ENCODE data around the gene IRF9. TPM values are rescaled to one million over a fixed set of nuclear protein-coding genes. Genes with fewer than 3 reads are reported as not detected.

IRF9 gene
- total RNA-seq, 1 experiment from 2014 or later, result 25.1 TPM

DNA sequence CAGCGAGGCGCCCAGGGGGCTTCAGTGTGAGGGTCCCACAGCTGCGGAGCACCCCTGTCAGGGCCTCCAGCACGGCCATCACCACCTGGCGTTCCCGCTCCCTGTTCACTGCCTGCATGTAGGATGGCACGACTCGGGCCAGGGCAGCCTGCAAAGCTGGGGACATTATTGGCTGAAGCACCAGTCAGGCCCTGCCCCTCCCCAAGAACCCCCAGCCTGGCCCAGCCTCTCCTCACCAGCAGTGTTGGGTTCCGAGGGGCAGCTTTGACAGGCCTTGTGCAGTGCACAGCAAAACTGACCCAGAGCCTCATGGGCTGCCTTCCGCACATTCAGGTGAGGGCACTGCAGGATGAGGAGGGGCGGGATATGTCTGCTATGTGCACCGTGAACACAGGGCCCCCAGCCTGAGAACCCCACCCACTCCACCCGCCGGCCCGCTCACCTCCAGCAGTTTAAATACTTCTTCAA, 22.0 kb downstream of the IRF9 start:
- no peak for DNase-seq (ENCODE audit: low spot score)
- intact Hi-C loops (cut with micrococcal nuclease; ENCODE audit: unreplicated experiment), result no loop called here
- Histone ChIP-seq H3K27me3 (replicated peaks; ENCODE audit: insufficient read depth, low read depth, low read length, poor library complexity) (no peaks in the 10 kb centered on the region), H3K36me3 (ENCODE audit: insufficient read depth, low read length, poor library complexity, severe bottlenecking) (peaks cover 71% of the 10 kb centered on the region), H3K27ac (ENCODE audit: low read depth, low read length, poor library complexity, severe bottlenecking) (no peak overlapping the region), H3K4me3 (ENCODE audit: low read depth, low read length, poor library complexity, severe bottlenecking) (no peak overlapping the region), H3K9me3 (ENCODE audit: low read depth, low read length, poor library complexity, severe bottlenecking) (no peaks in the 10 kb centered on the region), H3K4me1 (ENCODE audit: insufficient read depth, low read length, poor library complexity, severe bottlenecking) (peaks cover 5% of the 10 kb centered on the region)
- POLR2A ChIA-PET (ENCODE audit: low non-redundant PET), result no interaction called here
- CTCF ChIA-PET, result no interaction called here
- BruUV-seq (replicated peaks), result no TSS peak
- TF ChIP-seq EZH2 (IDR thresholded peaks at IDR 0.05; ENCODE audit: borderline replicate concordance, low read depth, low read length, poor library complexity, severe bottlenecking), result no peak
- TF ChIP-seq, protein P1, sequence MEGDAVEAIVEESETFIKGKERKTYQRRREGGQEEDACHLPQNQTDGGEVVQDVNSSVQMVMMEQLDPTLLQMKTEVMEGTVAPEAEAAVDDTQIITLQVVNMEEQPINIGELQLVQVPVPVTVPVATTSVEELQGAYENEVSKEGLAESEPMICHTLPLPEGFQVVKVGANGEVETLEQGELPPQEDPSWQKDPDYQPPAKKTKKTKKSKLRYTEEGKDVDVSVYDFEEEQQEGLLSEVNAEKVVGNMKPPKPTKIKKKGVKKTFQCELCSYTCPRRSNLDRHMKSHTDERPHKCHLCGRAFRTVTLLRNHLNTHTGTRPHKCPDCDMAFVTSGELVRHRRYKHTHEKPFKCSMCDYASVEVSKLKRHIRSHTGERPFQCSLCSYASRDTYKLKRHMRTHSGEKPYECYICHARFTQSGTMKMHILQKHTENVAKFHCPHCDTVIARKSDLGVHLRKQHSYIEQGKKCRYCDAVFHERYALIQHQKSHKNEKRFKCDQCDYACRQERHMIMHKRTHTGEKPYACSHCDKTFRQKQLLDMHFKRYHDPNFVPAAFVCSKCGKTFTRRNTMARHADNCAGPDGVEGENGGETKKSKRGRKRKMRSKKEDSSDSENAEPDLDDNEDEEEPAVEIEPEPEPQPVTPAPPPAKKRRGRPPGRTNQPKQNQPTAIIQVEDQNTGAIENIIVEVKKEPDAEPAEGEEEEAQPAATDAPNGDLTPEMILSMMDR (conservative IDR thresholded peaks at IDR 0.05; ENCODE audit: low read depth, low read length), result no peak

DNA sequence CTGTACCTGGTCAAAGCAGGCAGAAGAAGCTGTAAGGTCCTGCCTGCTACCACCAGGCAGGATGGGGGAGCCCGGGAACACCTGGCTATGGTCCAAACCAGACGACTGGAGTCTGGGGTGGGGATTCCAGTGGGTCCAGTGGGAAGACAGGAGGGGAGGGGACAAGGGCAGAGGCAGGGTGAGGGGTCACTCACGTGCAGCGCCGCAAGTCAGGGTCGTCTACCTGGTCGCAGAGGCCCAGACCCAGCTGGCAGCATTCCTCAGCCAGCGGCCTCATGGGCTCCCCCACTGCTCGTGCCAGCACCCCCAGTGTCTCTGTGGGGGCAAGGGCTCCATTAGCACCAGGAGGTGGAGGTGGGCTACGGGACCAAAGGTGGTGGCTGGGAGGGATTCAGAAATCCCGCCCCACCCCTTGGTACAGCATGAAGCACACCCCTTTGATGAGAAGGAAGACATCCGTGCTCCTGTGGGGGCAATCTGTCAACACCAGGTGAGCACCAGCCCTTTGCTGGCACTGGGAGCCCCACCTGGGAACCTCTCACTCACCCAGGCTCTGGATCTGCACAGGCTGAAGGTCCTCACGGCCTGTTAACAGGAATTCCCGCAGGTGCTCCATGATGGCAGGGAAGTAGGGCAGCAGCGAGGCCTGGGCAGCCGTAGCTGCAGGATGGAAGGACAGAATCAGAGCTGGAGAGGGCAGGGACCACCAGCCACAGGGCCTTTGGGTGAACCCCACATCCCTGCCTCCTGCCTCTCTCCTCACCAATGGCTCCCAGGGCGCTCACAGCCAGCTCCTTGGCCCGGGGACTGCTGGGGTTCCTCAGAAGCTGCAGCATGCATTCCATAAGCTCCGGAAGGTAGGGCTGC, 23.3 kb downstream of the IRF9 start:
- ChIA-PET CTCF (no interaction called here), POLR2A (ENCODE audit: low non-redundant PET) (no interaction called here)
- Histone ChIP-seq H3K4me3 (ENCODE audit: low read depth, low read length, poor library complexity, severe bottlenecking) (no peak overlapping the region), H3K27ac (ENCODE audit: low read depth, low read length, poor library complexity, severe bottlenecking) (no peak overlapping the region), H3K9me3 (ENCODE audit: low read depth, low read length, poor library complexity, severe bottlenecking) (no peaks in the 10 kb centered on the region), H3K36me3 (ENCODE audit: insufficient read depth, low read length, poor library complexity, severe bottlenecking) (peaks cover 62% of the 10 kb centered on the region), H3K4me1 (ENCODE audit: insufficient read depth, low read length, poor library complexity, severe bottlenecking) (peaks cover 9% of the 10 kb centered on the region), H3K27me3 (replicated peaks; ENCODE audit: insufficient read depth, low read depth, low read length, poor library complexity) (no peaks in the 10 kb centered on the region)
- no peak for TF ChIP-seq EZH2 (IDR thresholded peaks at IDR 0.05; ENCODE audit: borderline replicate concordance, low read depth, low read length, poor library complexity, severe bottlenecking)
- TF ChIP-seq, protein P1 (conservative IDR thresholded peaks at IDR 0.05; ENCODE audit: low read depth, low read length), result no peak
- intact Hi-C loops (cut with micrococcal nuclease; ENCODE audit: unreplicated experiment), result no loop called here
- DNase-seq (ENCODE audit: low spot score), result no peak
- no TSS peak for BruUV-seq (replicated peaks)

DNA sequence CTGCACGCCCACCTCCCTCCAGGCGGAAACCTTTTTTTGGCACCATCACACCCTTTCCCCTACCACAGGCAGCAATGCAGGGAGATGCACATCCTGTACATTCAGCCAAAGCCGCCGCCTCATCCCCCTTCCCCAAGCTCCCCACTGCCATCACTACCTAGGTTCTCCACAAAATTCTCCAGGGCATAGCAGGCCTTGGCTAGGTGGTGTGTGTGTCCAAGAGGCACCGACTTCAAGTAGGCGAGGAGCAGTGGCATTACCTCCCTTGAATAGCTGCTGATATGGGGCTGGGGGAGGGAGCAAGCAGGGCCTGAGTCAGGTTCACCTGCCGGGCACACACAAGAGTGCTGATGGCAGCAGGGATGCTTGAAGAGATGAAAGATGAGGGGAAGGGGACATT, 24.0 kb downstream of the IRF9 start:
- intact Hi-C loops (cut with micrococcal nuclease; ENCODE audit: unreplicated experiment), result loop anchor here (5.0 kb wide), 1 partner anchor 38 kb away; the partner anchor contains the start of genes PSME2 and RNF31
- Histone ChIP-seq H3K4me1 (ENCODE audit: insufficient read depth, low read length, poor library complexity, severe bottlenecking) (peaks cover 9% of the 10 kb centered on the region), H3K27me3 (replicated peaks; ENCODE audit: insufficient read depth, low read depth, low read length, poor library complexity) (no peaks in the 10 kb centered on the region), H3K36me3 (ENCODE audit: insufficient read depth, low read length, poor library complexity, severe bottlenecking) (peaks cover 57% of the 10 kb centered on the region), H3K9me3 (ENCODE audit: low read depth, low read length, poor library complexity, severe bottlenecking) (no peaks in the 10 kb centered on the region), H3K27ac (ENCODE audit: low read depth, low read length, poor library complexity, severe bottlenecking) (no peak overlapping the region), H3K4me3 (ENCODE audit: low read depth, low read length, poor library complexity, severe bottlenecking) (no peak overlapping the region)
- BruUV-seq (replicated peaks), result no TSS peak
- DNase-seq (ENCODE audit: low spot score), result no peak
- ChIA-PET CTCF (no interaction called here), POLR2A (ENCODE audit: low non-redundant PET) (no interaction called here)
- no peak for TF ChIP-seq EZH2 (IDR thresholded peaks at IDR 0.05; ENCODE audit: borderline replicate concordance, low read depth, low read length, poor library complexity, severe bottlenecking)
- TF ChIP-seq, protein P1 (conservative IDR thresholded peaks at IDR 0.05; ENCODE audit: low read depth, low read length), result no peak

Measured in A673 (cell line).